Endothelial cell of umbilical vein (primary cell): ENCODE data around the gene CFAP43. TPM values are rescaled to one million over a fixed set of nuclear protein-coding genes. Genes with fewer than 3 reads are reported as not detected.

Experiments used
- BruUV-seq: library from RNA; stranded (reverse); fragments of 400-500 nt; replicated peaks from 2 replicates; lab custom pipeline; 2021; lab: Mats Ljungman, UMichigan
- CTCF ChIA-PET: fragments of 300-600, 350-600 bp; sonication (Branson Sonifier 250); formaldehyde crosslinking; loops from one replicate; lab custom pipeline; 2021; ENCODE audit warnings: antibody characterized with exemption, inconsistent platforms; lab: Charles Lee
- POLR2A ChIA-PET: fragments of 300-600, 350-600 bp; sonication (Branson Sonifier 250); formaldehyde crosslinking; loops from one replicate; lab custom pipeline; 2021; ENCODE audit warnings: antibody characterized with exemption, inconsistent platforms; lab: Charles Lee
- DNase-seq: peaks from one replicate; pipeline ENCODE4 v3.0.0-alpha.2; 2011; ENCODE audit warnings: low read depth, low spot score
- FAIRE-seq: peaks from 2 replicates; lab custom pipeline; 2011; peaks lifted over from hg19 to GRCh38; lab: Jason Lieb, UNC
- H2AFZ ChIP-seq: 2 replicates; pipeline ENCODE4 v1.6.0; 2012; ENCODE audit warnings: low read depth, low read length, control low read depth, inconsistent platforms
- H3K27ac ChIP-seq: 2 replicates; pipeline ENCODE4 v1.5.1; 2011; ENCODE audit warnings: low read depth, mild to moderate bottlenecking, control low read depth, low read length, moderate library complexity; ENCODE audit not compliant: insufficient read depth
- H3K27me3 ChIP-seq, 2 experiments: 2 replicates each; pipeline versions ENCODE4 v1.6.0 to v1.6.1; 2011; ENCODE audit warnings: low read length in 2 of 2, mixed read lengths in 1 of 2; ENCODE audit not compliant: control insufficient read depth in 2 of 2, insufficient read depth in 2 of 2
- H3K36me3 ChIP-seq, 2 experiments: 2 replicates in 1 of 2; 3 replicates in 1 of 2; pipeline ENCODE4 v1.5.1; 2011; ENCODE audit warnings: low read length in 2 of 2, mild to moderate bottlenecking in 1 of 2, moderate library complexity in 1 of 2; ENCODE audit not compliant: control insufficient read depth in 2 of 2, insufficient read depth in 2 of 2; ENCODE audit errors: extremely low read depth in 1 of 2
- H3K4me1 ChIP-seq: 3 replicates; pipeline ENCODE4 v1.5.1; 2011; ENCODE audit warnings: mild to moderate bottlenecking, low read length; ENCODE audit not compliant: control insufficient read depth, insufficient read depth; ENCODE audit errors: extremely low read depth
- H3K4me2 ChIP-seq: 2 replicates; pipeline ENCODE4 v1.6.1; 2011; ENCODE audit warnings: low read length, control low read depth, mixed read lengths; ENCODE audit not compliant: insufficient read depth
- H3K4me3 ChIP-seq, 3 experiments: fragments of 200-600 bp in 1 of 3; sonication (generic), shearing (Covaris generic) in 1 of 3; replicated peaks in 1 of 3; 2 replicates each; pipeline ENCODE4 v1.5.1; 2011 to 2016; ENCODE audit warnings: control low read depth in 3 of 3, low read length in 3 of 3, mild to moderate bottlenecking in 2 of 3, inconsistent platforms in 1 of 3, low read depth in 1 of 3, moderate library complexity in 1 of 3; ENCODE audit not compliant: insufficient read depth in 1 of 3
- H3K79me2 ChIP-seq: 2 replicates; pipeline ENCODE4 v1.6.0; 2012; ENCODE audit warnings: low read length, inconsistent platforms; ENCODE audit not compliant: control insufficient read depth, insufficient read depth
- H3K9ac ChIP-seq: replicated peaks from 2 replicates; pipeline ENCODE3; 2011; ENCODE audit warnings: low read length, control low read depth; ENCODE audit not compliant: insufficient read depth; ENCODE audit errors: extremely low read depth
- H3K9me1 ChIP-seq: replicated peaks from 3 replicates; pipeline ENCODE4 v1.6.0; 2011; ENCODE audit warnings: mild to moderate bottlenecking, low read length; ENCODE audit not compliant: control insufficient read depth, insufficient read depth; ENCODE audit errors: extremely low read depth
- H3K9me3 ChIP-seq: replicated peaks from 2 replicates; pipeline ENCODE4 v1.5.1; 2012; ENCODE audit warnings: low read length, inconsistent platforms; ENCODE audit not compliant: control insufficient read depth, insufficient read depth
- H4K20me1 ChIP-seq: replicated peaks from 2 replicates; pipeline ENCODE3; 2011; ENCODE audit warnings: mild to moderate bottlenecking, low read length; ENCODE audit not compliant: control insufficient read depth, insufficient read depth; ENCODE audit errors: extremely low read depth
- EZH2 ChIP-seq: IDR thresholded peaks from 2 replicates; pipeline ENCODE4 v1.6.1; 2012; ENCODE audit warnings: borderline replicate concordance, low read depth, mild to moderate bottlenecking, moderate library complexity, low read length, inconsistent platforms; ENCODE audit not compliant: severe bottlenecking
- FOS ChIP-seq: IDR thresholded peaks from 2 replicates; pipeline ENCODE4 v1.6.1; 2011; ENCODE audit warnings: mild to moderate bottlenecking, low read length, moderate library complexity, borderline replicate concordance; ENCODE audit not compliant: insufficient read depth
- GATA2 ChIP-seq: IDR thresholded peaks from 2 replicates; pipeline ENCODE4 v1.7.0; 2011; ENCODE audit warnings: low read depth, mild to moderate bottlenecking, moderate library complexity, mixed read lengths, low read length; ENCODE audit not compliant: insufficient read length, insufficient read depth
- JUN ChIP-seq: IDR thresholded peaks from 2 replicates; pipeline ENCODE4 v1.6.1; 2011; ENCODE audit warnings: borderline replicate concordance, low read depth; ENCODE audit not compliant: insufficient read length, insufficient read depth
- MYC ChIP-seq: IDR thresholded peaks from one replicate; pipeline ENCODE4 v1.6.1; 2011; ENCODE audit warnings: mild to moderate bottlenecking, low read depth, low read length
- POLR2A ChIP-seq: IDR thresholded peaks from 2 replicates; pipeline ENCODE4 v1.6.1; 2012; ENCODE audit warnings: low read depth, mild to moderate bottlenecking, control low read depth, low read length
- POLR2AphosphoS5 ChIP-seq: IDR thresholded peaks from 2 replicates; pipeline ENCODE4 v1.6.1; 2012; ENCODE audit warnings: low read depth, mild to moderate bottlenecking, control low read depth, low read length, moderate library complexity; ENCODE audit not compliant: insufficient read depth
- dilution Hi-C: fragments of 300-500 bp; cut with MboI; formaldehyde crosslinking; loops from one replicate; pipeline ENCODE4 v1.15.0; 2019; ENCODE audit warnings: low sequenced_read_pairs; ENCODE audit not compliant: extremely low pct_ligation_motif_present
- intact Hi-C: fragments of 100-400 bp; cut with micrococcal nuclease; formaldehyde crosslinking; loops from one replicate; pipeline ENCODE4 v1.10.0; 2022
- polyA plus RNA-seq, 4 experiments: library from polyadenylated mRNA; depleted of rRNA in 3 of 4; stranded (reverse) in 3 of 4; unstranded in 1 of 4; fragments of >200 nt; gene quantifications; 2 replicates each; pipeline versions ENCODE4 v1.2.1 to v1.2.3, GENCODE V29; 2011 to 2012; ENCODE audit warnings: missing spikeins in 1 of 4
- total RNA-seq: library from RNA; stranded (reverse); gene quantifications from 2 replicates; pipeline ENCODE4 v1.2.3, GENCODE V29; 2021
- TF ChIP-seq, protein P1 (sequence below), 2 donors: IDR thresholded peaks; 1 replicate in 1 of 2; 2 replicates in 1 of 2; pipeline ENCODE4 v1.5.1; 2011; ENCODE audit warnings: low read length in 2 of 2, mild to moderate bottlenecking in 2 of 2, moderate library complexity in 2 of 2, control low read depth in 1 of 2, inconsistent platforms in 1 of 2, low read depth in 1 of 2; ENCODE audit not compliant: insufficient read depth in 1 of 2; ENCODE audit errors: extremely low read depth in 1 of 2
- TF ChIP-seq, protein P2 (sequence below): IDR thresholded peaks from 2 replicates; pipeline ENCODE4 v1.6.1; 2011; ENCODE audit not compliant: insufficient read depth, insufficient read length

Gene CFAP43
- total and polyA plus RNA-seq, 2 donors (not counting 3 experiments of a cell fraction or from before 2014, with no cell fraction given), result 0.04 TPM; not detected in 1

DNA sequence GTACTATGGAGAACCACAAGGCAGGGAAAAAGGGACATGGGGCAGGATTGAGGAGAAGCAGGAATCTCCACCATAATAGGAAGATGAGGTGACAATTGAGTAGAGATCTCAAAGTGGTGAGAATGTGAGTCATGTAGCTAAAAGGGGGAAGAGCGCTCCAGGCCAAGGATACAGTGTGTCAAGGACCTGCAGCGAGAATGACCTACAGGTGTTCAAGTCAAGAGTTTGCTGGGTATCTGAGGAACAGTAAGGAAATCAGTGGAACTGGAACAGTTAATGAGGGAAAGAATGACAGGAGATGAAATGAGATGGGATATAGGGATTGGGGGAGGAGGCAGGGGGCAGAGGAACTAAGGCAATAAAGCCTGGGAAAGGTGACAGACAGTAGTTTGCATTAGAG lies 76.6 kb downstream of the CFAP43 start:
- Histone ChIP-seq H3K9ac (no peak overlapping the region), H3K4me2 (no peak overlapping the region), H3K36me3 (no peaks in the 10 kb centered on the region), H2AFZ (no peak overlapping the region), H3K9me1 (no peaks in the 10 kb centered on the region), H3K27ac (no peak overlapping the region), H3K27me3 (peaks cover 18 to 23% of the 10 kb centered on the region in 2 experiments), H3K4me3 (no peak overlapping the region), H3K4me1 (no peaks in the 10 kb centered on the region), H4K20me1 (no peaks in the 10 kb centered on the region), H3K9me3 (peaks cover 4% of the 10 kb centered on the region), H3K79me2 (no peaks in the 10 kb centered on the region)
- no peak for DNase-seq
- dilution Hi-C loops (no loop called here), intact Hi-C loops (no loop called here)
- no peak for TF ChIP-seq GATA2
- TF ChIP-seq MYC, result no peak
- no peak for TF ChIP-seq JUN
- TF ChIP-seq, protein P1, sequence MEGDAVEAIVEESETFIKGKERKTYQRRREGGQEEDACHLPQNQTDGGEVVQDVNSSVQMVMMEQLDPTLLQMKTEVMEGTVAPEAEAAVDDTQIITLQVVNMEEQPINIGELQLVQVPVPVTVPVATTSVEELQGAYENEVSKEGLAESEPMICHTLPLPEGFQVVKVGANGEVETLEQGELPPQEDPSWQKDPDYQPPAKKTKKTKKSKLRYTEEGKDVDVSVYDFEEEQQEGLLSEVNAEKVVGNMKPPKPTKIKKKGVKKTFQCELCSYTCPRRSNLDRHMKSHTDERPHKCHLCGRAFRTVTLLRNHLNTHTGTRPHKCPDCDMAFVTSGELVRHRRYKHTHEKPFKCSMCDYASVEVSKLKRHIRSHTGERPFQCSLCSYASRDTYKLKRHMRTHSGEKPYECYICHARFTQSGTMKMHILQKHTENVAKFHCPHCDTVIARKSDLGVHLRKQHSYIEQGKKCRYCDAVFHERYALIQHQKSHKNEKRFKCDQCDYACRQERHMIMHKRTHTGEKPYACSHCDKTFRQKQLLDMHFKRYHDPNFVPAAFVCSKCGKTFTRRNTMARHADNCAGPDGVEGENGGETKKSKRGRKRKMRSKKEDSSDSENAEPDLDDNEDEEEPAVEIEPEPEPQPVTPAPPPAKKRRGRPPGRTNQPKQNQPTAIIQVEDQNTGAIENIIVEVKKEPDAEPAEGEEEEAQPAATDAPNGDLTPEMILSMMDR (IDR thresholded peaks at IDR 0.05; ENCODE audit: extremely low read depth in 1 of 2, insufficient read depth in 1 of 2, low read depth in 1 of 2, low read length in 2 of 2), result no peak
- no peak for TF ChIP-seq POLR2A
- TF ChIP-seq POLR2AphosphoS5, result no peak
- TF ChIP-seq, protein P2, sequence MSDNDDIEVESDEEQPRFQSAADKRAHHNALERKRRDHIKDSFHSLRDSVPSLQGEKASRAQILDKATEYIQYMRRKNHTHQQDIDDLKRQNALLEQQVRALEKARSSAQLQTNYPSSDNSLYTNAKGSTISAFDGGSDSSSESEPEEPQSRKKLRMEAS, result no peak
- no peak for TF ChIP-seq EZH2
- TF ChIP-seq FOS, result no peak
- POLR2A ChIA-PET, result no interaction called here
- no TSS peak for BruUV-seq
- FAIRE-seq, result no peak
- CTCF ChIA-PET, result no interaction called here
